ENCODE data around the gene CTNNBIP1. TPM values are rescaled to one million over a fixed set of nuclear protein-coding genes. Genes with fewer than 3 reads are reported as not detected.

Gene CTNNBIP1
- polyA plus RNA-seq, 1 donor from 2014 or later = 69.3 TPM

DNA sequence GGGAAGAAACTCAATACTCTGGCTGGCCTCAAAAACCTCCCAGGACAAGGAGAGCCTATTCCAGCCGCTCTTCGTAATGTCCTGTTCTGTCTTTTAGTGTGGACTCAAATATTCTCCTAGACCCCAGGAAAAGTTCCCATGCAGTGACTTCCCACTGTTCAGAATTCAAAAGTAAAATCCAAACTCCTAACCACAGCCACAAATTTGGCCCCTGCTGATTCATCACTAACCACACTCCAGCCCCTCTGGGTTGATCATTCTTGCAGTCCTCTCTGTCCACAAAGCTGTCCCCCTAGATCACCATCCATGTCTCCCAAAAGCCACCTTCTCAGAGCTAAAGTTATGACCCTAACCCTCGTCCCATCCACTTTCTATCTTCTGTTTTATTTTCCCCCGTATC, 5.1 kb downstream of the CTNNBIP1 start:
- Histone ChIP-seq H3K9me3 (ENCODE audit: low read length) (no peaks in the 10 kb centered on the region), H2AFZ (ENCODE audit: low read depth, low read length) (no peak overlapping the region), H3K9ac (ENCODE audit: low read length) (no peak overlapping the region), H3K79me2 (replicated peaks; ENCODE audit: insufficient read depth, low read length) (peaks cover 21% of the 10 kb centered on the region), H3F3A (ENCODE audit: insufficient read depth, low read length, poor library complexity, severe bottlenecking) (no peaks in the 10 kb centered on the region), H3K9me2 (ENCODE audit: insufficient read depth, low read length) (no peaks in the 10 kb centered on the region), H4K20me1 (ENCODE audit: insufficient read depth) (no peaks in the 10 kb centered on the region), H3K36me3 (ENCODE audit: insufficient read depth, low read length) (no peaks in the 10 kb centered on the region), H3K4me2 (ENCODE audit: low read length) (no peak overlapping the region), H3K4me3 (ENCODE audit: low read length) (no peak overlapping the region), H3K27me3 (ENCODE audit: insufficient read depth, low read depth, low read length) (no peaks in the 10 kb centered on the region), H3K27ac (ENCODE audit: low read length) (no peak overlapping the region)
- TF ChIP-seq, protein P1, sequence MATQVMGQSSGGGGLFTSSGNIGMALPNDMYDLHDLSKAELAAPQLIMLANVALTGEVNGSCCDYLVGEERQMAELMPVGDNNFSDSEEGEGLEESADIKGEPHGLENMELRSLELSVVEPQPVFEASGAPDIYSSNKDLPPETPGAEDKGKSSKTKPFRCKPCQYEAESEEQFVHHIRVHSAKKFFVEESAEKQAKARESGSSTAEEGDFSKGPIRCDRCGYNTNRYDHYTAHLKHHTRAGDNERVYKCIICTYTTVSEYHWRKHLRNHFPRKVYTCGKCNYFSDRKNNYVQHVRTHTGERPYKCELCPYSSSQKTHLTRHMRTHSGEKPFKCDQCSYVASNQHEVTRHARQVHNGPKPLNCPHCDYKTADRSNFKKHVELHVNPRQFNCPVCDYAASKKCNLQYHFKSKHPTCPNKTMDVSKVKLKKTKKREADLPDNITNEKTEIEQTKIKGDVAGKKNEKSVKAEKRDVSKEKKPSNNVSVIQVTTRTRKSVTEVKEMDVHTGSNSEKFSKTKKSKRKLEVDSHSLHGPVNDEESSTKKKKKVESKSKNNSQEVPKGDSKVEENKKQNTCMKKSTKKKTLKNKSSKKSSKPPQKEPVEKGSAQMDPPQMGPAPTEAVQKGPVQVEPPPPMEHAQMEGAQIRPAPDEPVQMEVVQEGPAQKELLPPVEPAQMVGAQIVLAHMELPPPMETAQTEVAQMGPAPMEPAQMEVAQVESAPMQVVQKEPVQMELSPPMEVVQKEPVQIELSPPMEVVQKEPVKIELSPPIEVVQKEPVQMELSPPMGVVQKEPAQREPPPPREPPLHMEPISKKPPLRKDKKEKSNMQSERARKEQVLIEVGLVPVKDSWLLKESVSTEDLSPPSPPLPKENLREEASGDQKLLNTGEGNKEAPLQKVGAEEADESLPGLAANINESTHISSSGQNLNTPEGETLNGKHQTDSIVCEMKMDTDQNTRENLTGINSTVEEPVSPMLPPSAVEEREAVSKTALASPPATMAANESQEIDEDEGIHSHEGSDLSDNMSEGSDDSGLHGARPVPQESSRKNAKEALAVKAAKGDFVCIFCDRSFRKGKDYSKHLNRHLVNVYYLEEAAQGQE (IDR thresholded peaks at IDR 0.05; ENCODE audit: borderline replicate concordance) = no peak
- TF ChIP-seq MXI1 (conservative IDR thresholded peaks at IDR 0.05; ENCODE audit: poor library complexity, severe bottlenecking) = no peak
- no peak for TF ChIP-seq TAF1 (IDR thresholded peaks at IDR 0.05; ENCODE audit: low read depth)
- TF ChIP-seq EP300 (conservative IDR thresholded peaks at IDR 0.05; ENCODE audit: poor library complexity, severe bottlenecking) = no peak
- no peak for TF ChIP-seq POLR2AphosphoS5 (IDR thresholded peaks at IDR 0.05)
- no peak for TF ChIP-seq RAD21 (conservative IDR thresholded peaks at IDR 0.05)

DNA sequence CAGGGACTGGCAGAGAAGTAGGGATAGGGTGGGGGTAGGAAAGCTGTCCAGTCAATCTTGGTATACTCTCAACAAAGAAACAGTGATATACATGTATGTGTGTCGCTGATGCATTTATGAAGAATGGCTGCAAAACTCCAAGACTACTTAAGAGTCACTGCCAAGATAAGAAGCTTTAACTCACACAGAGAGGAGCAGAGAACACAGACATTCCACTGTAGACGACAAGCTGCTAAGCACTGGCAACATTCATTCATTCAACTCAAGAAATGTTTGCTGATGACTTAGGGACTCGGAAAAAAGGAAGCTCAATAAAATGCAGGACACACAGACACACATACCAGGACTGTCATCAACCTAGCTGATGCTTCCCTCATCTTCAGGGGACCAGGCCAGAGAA, 5.5 kb downstream of the CTNNBIP1 start:
- H3K4me3 ChIP-seq (ENCODE audit: low read length) = no peak overlapping the region
- H3K9me2 ChIP-seq (ENCODE audit: insufficient read depth, low read length) = no peaks in the 10 kb centered on the region
- no peak overlapping the region for H3K4me2 ChIP-seq (ENCODE audit: low read length)
- TF ChIP-seq, protein P1 (IDR thresholded peaks at IDR 0.05; ENCODE audit: borderline replicate concordance) = no peak
- TF ChIP-seq EP300 (conservative IDR thresholded peaks at IDR 0.05; ENCODE audit: poor library complexity, severe bottlenecking) (no peak), TAF1 (IDR thresholded peaks at IDR 0.05; ENCODE audit: low read depth) (no peak), SMC3 (conservative IDR thresholded peaks at IDR 0.05; ENCODE audit: poor library complexity) (no peak), MXI1 (conservative IDR thresholded peaks at IDR 0.05; ENCODE audit: poor library complexity, severe bottlenecking) (no peak)
- TF ChIP-seq, protein P2, sequence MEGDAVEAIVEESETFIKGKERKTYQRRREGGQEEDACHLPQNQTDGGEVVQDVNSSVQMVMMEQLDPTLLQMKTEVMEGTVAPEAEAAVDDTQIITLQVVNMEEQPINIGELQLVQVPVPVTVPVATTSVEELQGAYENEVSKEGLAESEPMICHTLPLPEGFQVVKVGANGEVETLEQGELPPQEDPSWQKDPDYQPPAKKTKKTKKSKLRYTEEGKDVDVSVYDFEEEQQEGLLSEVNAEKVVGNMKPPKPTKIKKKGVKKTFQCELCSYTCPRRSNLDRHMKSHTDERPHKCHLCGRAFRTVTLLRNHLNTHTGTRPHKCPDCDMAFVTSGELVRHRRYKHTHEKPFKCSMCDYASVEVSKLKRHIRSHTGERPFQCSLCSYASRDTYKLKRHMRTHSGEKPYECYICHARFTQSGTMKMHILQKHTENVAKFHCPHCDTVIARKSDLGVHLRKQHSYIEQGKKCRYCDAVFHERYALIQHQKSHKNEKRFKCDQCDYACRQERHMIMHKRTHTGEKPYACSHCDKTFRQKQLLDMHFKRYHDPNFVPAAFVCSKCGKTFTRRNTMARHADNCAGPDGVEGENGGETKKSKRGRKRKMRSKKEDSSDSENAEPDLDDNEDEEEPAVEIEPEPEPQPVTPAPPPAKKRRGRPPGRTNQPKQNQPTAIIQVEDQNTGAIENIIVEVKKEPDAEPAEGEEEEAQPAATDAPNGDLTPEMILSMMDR (IDR thresholded peaks at IDR 0.05; ENCODE audit: poor library complexity, severe bottlenecking) = no peak
- no peaks in the 10 kb centered on the region for H4K20me1 ChIP-seq (ENCODE audit: insufficient read depth)
- H3K27me3 ChIP-seq (ENCODE audit: insufficient read depth, low read depth, low read length) = no peaks in the 10 kb centered on the region
- no peaks in the 10 kb centered on the region for H3F3A ChIP-seq (ENCODE audit: insufficient read depth, low read length, poor library complexity, severe bottlenecking)
- H3K79me2 ChIP-seq (replicated peaks; ENCODE audit: insufficient read depth, low read length) = peaks cover 21% of the 10 kb centered on the region
- no peak overlapping the region for H3K9ac ChIP-seq (ENCODE audit: low read length)
- H3K36me3 ChIP-seq (ENCODE audit: insufficient read depth, low read length) = no peaks in the 10 kb centered on the region
- H3K9me3 ChIP-seq (ENCODE audit: low read length) = no peaks in the 10 kb centered on the region
- no peak overlapping the region for H2AFZ ChIP-seq (ENCODE audit: low read depth, low read length)
- no peak overlapping the region for H3K27ac ChIP-seq (ENCODE audit: low read length)
